ENCODE data around the gene CDT1. TPM values are rescaled to one million over a fixed set of nuclear protein-coding genes. Genes with fewer than 3 reads are reported as not detected.

Gene CDT1
- total RNA-seq, 1 experiment from 2014 or later, result 43.0 TPM

DNA sequence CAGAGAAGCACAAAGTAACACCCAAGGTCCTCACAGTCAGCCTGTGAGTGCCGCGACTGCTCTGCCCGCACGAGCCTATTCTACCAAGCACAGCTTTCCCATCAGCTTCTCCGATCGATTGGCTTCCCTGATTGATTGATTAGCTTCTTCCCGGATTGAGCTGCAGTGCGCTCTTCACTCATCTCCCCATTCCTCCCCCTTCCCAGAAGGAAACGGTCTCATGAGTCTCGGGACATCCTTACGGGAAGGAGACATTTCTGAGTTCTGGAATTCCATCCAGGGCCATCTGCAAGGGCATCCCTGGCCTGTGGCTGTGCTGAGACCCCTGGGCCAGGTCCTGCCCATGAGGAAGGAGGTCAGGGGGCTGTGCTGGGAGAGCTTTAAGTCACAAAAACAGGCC, 36.6 kb upstream of the CDT1 start:
- no peak overlapping the region for H2AFZ ChIP-seq (ENCODE audit: low read length)
- ATAC-seq, result no peak
- DNase-seq, result no peak
- H4K20me1 ChIP-seq (ENCODE audit: low read length), result peaks cover 11% of the 10 kb centered on the region; the same call in 1 of the 2 replicates
- no peak overlapping the region for H3K4me2 ChIP-seq (ENCODE audit: low read length)
- H3K27ac ChIP-seq (ENCODE audit: low read length), result no peak overlapping the region
- no peaks in the 10 kb centered on the region for H3K9me2 ChIP-seq (replicated peaks; ENCODE audit: low read length)
- H3K79me2 ChIP-seq (ENCODE audit: low read length), result peaks cover 97% of the 10 kb centered on the region
- H3K4me3 ChIP-seq (ENCODE audit: low read length), result no peak overlapping the region
- H3K9me3 ChIP-seq (ENCODE audit: low read length), result no peaks in the 10 kb centered on the region
- no peaks in the 10 kb centered on the region for H3K36me3 ChIP-seq (ENCODE audit: low read depth, low read length)
- no peaks in the 10 kb centered on the region for H3F3A ChIP-seq (ENCODE audit: low read length, unreplicated experiment)
- intact Hi-C loops (cut with micrococcal nuclease), result no loop called here
- BruUV-seq (replicated peaks), result no TSS peak
- no peaks in the 10 kb centered on the region for H3K27me3 ChIP-seq (ENCODE audit: low read length)
- TF ChIP-seq EZH2 (IDR thresholded peaks at IDR 0.05; ENCODE audit: low read length, unreplicated experiment) (no peak), EZH2phosphoT487 (IDR thresholded peaks at IDR 0.05; ENCODE audit: borderline replicate concordance, low read length) (no peak)
- TF ChIP-seq, protein P1, sequence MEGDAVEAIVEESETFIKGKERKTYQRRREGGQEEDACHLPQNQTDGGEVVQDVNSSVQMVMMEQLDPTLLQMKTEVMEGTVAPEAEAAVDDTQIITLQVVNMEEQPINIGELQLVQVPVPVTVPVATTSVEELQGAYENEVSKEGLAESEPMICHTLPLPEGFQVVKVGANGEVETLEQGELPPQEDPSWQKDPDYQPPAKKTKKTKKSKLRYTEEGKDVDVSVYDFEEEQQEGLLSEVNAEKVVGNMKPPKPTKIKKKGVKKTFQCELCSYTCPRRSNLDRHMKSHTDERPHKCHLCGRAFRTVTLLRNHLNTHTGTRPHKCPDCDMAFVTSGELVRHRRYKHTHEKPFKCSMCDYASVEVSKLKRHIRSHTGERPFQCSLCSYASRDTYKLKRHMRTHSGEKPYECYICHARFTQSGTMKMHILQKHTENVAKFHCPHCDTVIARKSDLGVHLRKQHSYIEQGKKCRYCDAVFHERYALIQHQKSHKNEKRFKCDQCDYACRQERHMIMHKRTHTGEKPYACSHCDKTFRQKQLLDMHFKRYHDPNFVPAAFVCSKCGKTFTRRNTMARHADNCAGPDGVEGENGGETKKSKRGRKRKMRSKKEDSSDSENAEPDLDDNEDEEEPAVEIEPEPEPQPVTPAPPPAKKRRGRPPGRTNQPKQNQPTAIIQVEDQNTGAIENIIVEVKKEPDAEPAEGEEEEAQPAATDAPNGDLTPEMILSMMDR (conservative IDR thresholded peaks at IDR 0.05; ENCODE audit: low read depth, low read length), result no peak
- no peak overlapping the region for H3K9ac ChIP-seq (ENCODE audit: low read length)
- CTCF ChIA-PET, result no interaction called here
- peaks cover 50% of the 10 kb centered on the region for H3K4me1 ChIP-seq (ENCODE audit: insufficient read depth, low read length)
- POLR2A ChIA-PET (ENCODE audit: unreplicated experiment), result no interaction called here

DNA sequence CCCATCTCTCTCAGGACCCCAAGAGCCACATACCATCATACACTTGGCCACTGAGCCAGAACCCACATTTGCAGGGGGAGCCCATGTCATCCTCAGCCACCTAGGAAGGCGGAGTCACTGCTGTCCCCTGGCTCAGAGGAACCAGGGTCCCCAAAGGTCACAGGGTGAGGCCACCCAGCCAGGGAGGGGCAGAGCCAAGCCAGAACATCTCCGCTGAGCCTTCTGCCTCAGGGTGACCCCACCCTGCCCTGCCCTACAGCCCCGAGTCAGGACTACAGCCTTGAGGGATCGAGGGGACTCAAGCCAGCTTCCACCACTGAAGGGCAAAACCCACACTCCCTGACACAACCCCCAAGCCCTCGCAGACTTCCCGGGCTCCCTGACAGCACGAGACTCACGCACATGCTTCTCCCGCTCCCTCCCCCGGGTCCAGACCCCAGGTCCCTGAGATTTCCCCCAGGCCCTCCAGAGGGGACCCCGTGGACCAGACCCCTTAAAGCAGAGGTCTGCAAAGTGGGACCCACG, 36.0 kb upstream of the CDT1 start:
- H3K36me3 ChIP-seq (ENCODE audit: low read depth, low read length), result no peaks in the 10 kb centered on the region
- no peak for DNase-seq
- H3F3A ChIP-seq (ENCODE audit: low read length, unreplicated experiment), result no peaks in the 10 kb centered on the region
- H3K27ac ChIP-seq (ENCODE audit: low read length), result no peak overlapping the region
- intact Hi-C loops (cut with micrococcal nuclease), result no loop called here
- TF ChIP-seq, protein P1 (conservative IDR thresholded peaks at IDR 0.05; ENCODE audit: low read depth, low read length), result no peak
- TF ChIP-seq EZH2 (IDR thresholded peaks at IDR 0.05; ENCODE audit: low read length, unreplicated experiment), result no peak
- TF ChIP-seq EZH2phosphoT487 (IDR thresholded peaks at IDR 0.05; ENCODE audit: borderline replicate concordance, low read length), result no peak
- no peak overlapping the region for H2AFZ ChIP-seq (ENCODE audit: low read length)
- no peaks in the 10 kb centered on the region for H3K9me3 ChIP-seq (ENCODE audit: low read length)
- H3K9ac ChIP-seq (ENCODE audit: low read length), result no peak overlapping the region
- H3K4me2 ChIP-seq (ENCODE audit: low read length), result no peak overlapping the region
- ChIA-PET POLR2A (ENCODE audit: unreplicated experiment) (no interaction called here), CTCF (no interaction called here)
- no peaks in the 10 kb centered on the region for H3K27me3 ChIP-seq (ENCODE audit: low read length)
- no TSS peak for BruUV-seq (replicated peaks)
- H3K9me2 ChIP-seq (replicated peaks; ENCODE audit: low read length), result no peaks in the 10 kb centered on the region
- peaks cover 97% of the 10 kb centered on the region for H3K79me2 ChIP-seq (ENCODE audit: low read length)
- peaks cover 11% of the 10 kb centered on the region; the same call in 1 of the 2 replicates for H4K20me1 ChIP-seq (ENCODE audit: low read length)
- ATAC-seq, result no peak
- H3K4me1 ChIP-seq (ENCODE audit: insufficient read depth, low read length), result peaks cover 50% of the 10 kb centered on the region
- H3K4me3 ChIP-seq (ENCODE audit: low read length), result no peak overlapping the region

DNA sequence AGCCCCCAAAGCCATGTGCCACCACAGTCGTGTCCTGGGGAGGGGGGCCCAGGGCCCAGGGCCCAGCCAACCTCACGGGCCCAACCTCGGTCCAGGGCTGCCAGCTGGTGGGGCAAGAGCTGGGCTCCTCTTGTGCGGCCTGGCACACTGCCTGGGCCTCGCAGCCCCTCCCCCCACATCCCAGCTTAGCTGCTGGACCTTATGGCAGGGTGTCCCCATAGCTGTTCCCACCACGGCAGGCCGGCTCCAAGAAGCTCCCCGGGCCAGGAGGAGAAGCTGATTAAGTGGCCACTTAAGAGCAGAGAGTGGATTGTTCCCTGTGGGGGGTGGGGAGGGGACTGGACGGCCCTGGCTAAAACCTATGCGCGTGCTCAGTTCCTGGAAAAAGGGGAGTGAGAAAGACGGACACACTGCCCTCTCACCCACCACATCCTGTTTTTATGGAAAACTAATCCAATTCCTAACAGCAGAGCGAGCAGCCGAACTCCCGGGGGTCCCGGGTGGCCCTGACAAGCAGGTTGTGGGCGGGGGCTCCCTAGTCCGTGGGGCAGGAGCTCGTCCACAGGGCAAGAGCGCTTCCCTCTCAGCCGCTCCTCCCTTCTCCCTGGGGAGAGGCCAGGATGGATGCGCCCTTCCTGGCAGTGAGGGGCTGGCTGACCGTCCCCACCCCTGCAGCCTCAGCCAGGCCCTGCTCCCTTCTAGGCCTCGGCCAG, 35.4 kb upstream of the CDT1 start:
- TF ChIP-seq, protein P1 (conservative IDR thresholded peaks at IDR 0.05; ENCODE audit: low read depth, low read length), result no peak
- TF ChIP-seq EZH2phosphoT487 (IDR thresholded peaks at IDR 0.05; ENCODE audit: borderline replicate concordance, low read length), result no peak
- no peak for TF ChIP-seq EZH2 (IDR thresholded peaks at IDR 0.05; ENCODE audit: low read length, unreplicated experiment)
- BruUV-seq (replicated peaks), result no TSS peak
- intact Hi-C loops (cut with micrococcal nuclease), result no loop called here
- Histone ChIP-seq H3K4me1 (ENCODE audit: insufficient read depth, low read length) (peaks cover 50% of the 10 kb centered on the region), H3K4me3 (ENCODE audit: low read length) (no peak overlapping the region), H3F3A (ENCODE audit: low read length, unreplicated experiment) (no peaks in the 10 kb centered on the region), H2AFZ (ENCODE audit: low read length) (no peak overlapping the region), H3K9ac (ENCODE audit: low read length) (no peak overlapping the region), H3K36me3 (ENCODE audit: low read depth, low read length) (no peaks in the 10 kb centered on the region), H3K27ac (ENCODE audit: low read length) (no peak overlapping the region), H4K20me1 (ENCODE audit: low read length) (peaks cover 15% of the 10 kb centered on the region; the same call in 1 of the 2 replicates), H3K4me2 (ENCODE audit: low read length) (no peak overlapping the region), H3K9me3 (ENCODE audit: low read length) (no peaks in the 10 kb centered on the region), H3K79me2 (ENCODE audit: low read length) (peaks cover 97% of the 10 kb centered on the region), H3K27me3 (ENCODE audit: low read length) (no peaks in the 10 kb centered on the region), H3K9me2 (replicated peaks; ENCODE audit: low read length) (no peaks in the 10 kb centered on the region)
- ChIA-PET POLR2A (ENCODE audit: unreplicated experiment) (interaction anchor here (0.5 kb wide), 1 partner anchor 16 kb away, joined by 4 read pairs; no protein-coding TSS in a partner anchor), CTCF (no interaction called here)
- no peak for ATAC-seq
- DNase-seq, result no peak

All from PC-3 (cell line).